K562 (cell line): ENCODE results near the gene BST1. TPM values are rescaled to one million over a fixed set of nuclear protein-coding genes. Genes with fewer than 3 reads are reported as not detected.

Experiments
- ATAC-seq: fragments of 200-7000 bp; cut with Tn5 transposase; 3 replicates; pipeline ENCODE4 v1.9.1; 2020; ENCODE audit warnings: moderate library complexity
- BruUV-seq: library from RNA; stranded (reverse); fragments of 400-500 nt; replicated peaks from 2 replicates; lab custom pipeline; 2021; lab: Mats Ljungman, UMichigan
- CTCF ChIA-PET: fragments of 300-600 bp; formaldehyde crosslinking; extraction: SDS; loops from one replicate; lab custom pipeline; 2021; ENCODE audit warnings: low intra/inter-chr PET ratio; lab: Yijun Ruan, JAX
- POLR2A ChIA-PET: fragments of 300-600, 350-650 bp; sonication (Branson Sonifier 250); formaldehyde crosslinking; extraction: SDS; loops from one replicate; lab custom pipeline; 2021; ENCODE audit warnings: antibody characterized with exemption, inconsistent platforms; lab: Yijun Ruan, JAX
- DNase-seq, 4 experiments: peaks; one replicate each; pipeline versions ENCODE4 v3.0.0 to v3.0.0-alpha.2; 2011 to 2018; ENCODE audit warnings: low spot score in 3 of 4, mixed read lengths in 3 of 4; ENCODE audit errors: extremely low read depth in 1 of 4
- FAIRE-seq: peaks from 2 replicates; lab custom pipeline; 2011; peaks lifted over from hg19 to GRCh38; lab: Jason Lieb, UNC
- H2AFZ ChIP-seq: 2 replicates; pipeline ENCODE4 v1.6.0; 2011; ENCODE audit warnings: low read depth, low read length, control low read depth, inconsistent platforms
- H3K27ac ChIP-seq: fragments of 200-600 bp; 3 replicates; pipeline ENCODE4 v1.8.0; 2011; ENCODE audit warnings: low read depth, mild to moderate bottlenecking, control low read depth, inconsistent platforms, low read length, moderate library complexity, mixed read lengths; ENCODE audit errors: extremely low read depth
- H3K27me3 ChIP-seq, 2 experiments: fragments of 300-600 bp in 1 of 2; 2 replicates in 1 of 2; 3 replicates in 1 of 2; pipeline versions ENCODE4 v1.6.0 to v1.8.0; 2011; ENCODE audit warnings: inconsistent platforms in 2 of 2, low read length in 2 of 2, mild to moderate bottlenecking in 1 of 2, mixed read lengths in 1 of 2, moderate library complexity in 1 of 2; ENCODE audit not compliant: control insufficient read depth in 2 of 2, insufficient read depth in 2 of 2
- H3K36me3 ChIP-seq: fragments of 300-600 bp; 3 replicates; pipeline ENCODE4 v1.8.0; 2011; ENCODE audit warnings: mild to moderate bottlenecking, low read length, inconsistent platforms; ENCODE audit not compliant: control insufficient read depth, insufficient read depth
- H3K4me1 ChIP-seq, 2 experiments: fragments of 200-600 bp in 1 of 2; replicated peaks in 1 of 2; 2 replicates in 1 of 2; 3 replicates in 1 of 2; pipeline versions ENCODE4 v1.5.1 to v1.8.0; 2011; ENCODE audit warnings: inconsistent platforms in 2 of 2, low read length in 2 of 2, mild to moderate bottlenecking in 1 of 2, mixed read lengths in 1 of 2, moderate library complexity in 1 of 2; ENCODE audit not compliant: control insufficient read depth in 2 of 2, insufficient read depth in 2 of 2
- H3K4me2 ChIP-seq: 2 replicates; pipeline ENCODE4 v1.6.1; 2011; ENCODE audit warnings: low read length, control low read depth, inconsistent platforms, mixed read lengths; ENCODE audit not compliant: insufficient read depth
- H3K4me3 ChIP-seq: fragments of 200-600 bp; sonication (generic), shearing (Covaris generic); 2 replicates; pipeline ENCODE4 v1.5.1; 2016; ENCODE audit warnings: control low read depth, inconsistent platforms
- H3K79me2 ChIP-seq: fragments of 200-600 bp; 3 replicates; pipeline ENCODE4 v1.8.0; 2011; ENCODE audit warnings: low read length, inconsistent platforms; ENCODE audit not compliant: control insufficient read depth, insufficient read depth
- H3K9ac ChIP-seq, 2 experiments: 2 replicates each; pipeline versions ENCODE4 v1.6.0 to v1.6.1; 2011; ENCODE audit warnings: low read depth in 2 of 2, low read length in 2 of 2, control low read depth in 1 of 2, inconsistent platforms in 1 of 2, mild to moderate bottlenecking in 1 of 2, mixed read lengths in 1 of 2; ENCODE audit not compliant: insufficient read depth in 1 of 2
- H3K9me1 ChIP-seq: one replicate; pipeline ENCODE4 v1.6.0; 2011; ENCODE audit warnings: inconsistent platforms, mild to moderate bottlenecking, low read length, moderate library complexity; ENCODE audit not compliant: control insufficient read depth, insufficient read depth
- H3K9me3 ChIP-seq: replicated peaks from 2 replicates; pipeline ENCODE4 v1.5.1; 2011; ENCODE audit warnings: low read depth, low read length, inconsistent platforms; ENCODE audit not compliant: control insufficient read depth, insufficient read depth
- H4K20me1 ChIP-seq: replicated peaks from 2 replicates; pipeline ENCODE4 v1.6.1; 2011; ENCODE audit warnings: low read length, inconsistent platforms, mixed read lengths; ENCODE audit not compliant: control insufficient read depth, insufficient read depth
- ATF4 ChIP-seq: fragments of 450-650 bp; formaldehyde crosslinking; IDR thresholded peaks from 2 replicates; pipeline ENCODE4 v1.4.0; 2022; ENCODE audit warnings: mild to moderate bottlenecking, moderate library complexity
- KDM5B ChIP-seq: fragments of 200-600 bp; sonication (generic); IDR thresholded peaks from 2 replicates; pipeline ENCODE4 v1.6.1; 2012; ENCODE audit warnings: low read depth, mild to moderate bottlenecking, moderate library complexity, low read length, control low read depth, inconsistent platforms; ENCODE audit not compliant: insufficient replicate concordance
- KHSRP ChIP-seq: fragments of 450-650 bp; IDR thresholded peaks from 2 replicates; pipeline ENCODE4 v1.6.1; 2017
- MBD2 ChIP-seq: sonication (generic); IDR thresholded peaks from 2 replicates; pipeline ENCODE4 v1.6.1; 2016; ENCODE audit warnings: low read depth, borderline replicate concordance
- NR2C1 ChIP-seq, 2 experiments: fragments of 450-650 bp; IDR thresholded peaks; 2 replicates each; pipeline ENCODE4 v1.6.1; 2017; ENCODE audit warnings: mild to moderate bottlenecking in 2 of 2, antibody characterized with exemption in 1 of 2, inconsistent platforms in 1 of 2, missing compliant biosample characterization in 1 of 2, missing genetic modification characterization in 1 of 2
- ZBTB9 ChIP-seq: fragments of 450-650 bp; formaldehyde crosslinking; IDR thresholded peaks from 2 replicates; pipeline ENCODE4 v1.4.0; 2020; ENCODE audit warnings: mild to moderate bottlenecking, moderate library complexity
- ZEB2 ChIP-seq: fragments of 450-650 bp; IDR thresholded peaks from 2 replicates; pipeline ENCODE4 v1.6.1; 2016
- WGBS: fragments of 100-300 bp; shearing (Covaris generic); methylation state at CpG from one replicate; pipeline ENCODE4 v1.1.6; 2016; ENCODE audit warnings: low coverage, mixed read lengths; ENCODE audit not compliant: insufficient coverage; ENCODE audit errors: missing lambda C conversion rate; 5-methylcytosine and 5-hydroxymethylcytosine counted together
- in situ Hi-C: fragments of 300-500 bp; cut with MboI; formaldehyde crosslinking; loops from 4 replicates; pipeline ENCODE4 v1.15.0; 2018; ENCODE audit warnings: inconsistent platforms, mixed read lengths
- intact Hi-C: fragments of 100-400 bp; cut with micrococcal nuclease; formaldehyde crosslinking; loops from 2 replicates; pipeline ENCODE4 v1.14.2; 2022
- polyA plus RNA-seq, 8 experiments: library from polyadenylated mRNA; depleted of rRNA in 4 of 8; stranded (reverse) in 5 of 8; unstranded in 3 of 8; fragments of >200 nt; fragmentation: Nextera tagmentation in 2 of 8; fragmentation: Illumina TruSeq in 1 of 8; extraction: Ambion mirVana in 2 of 8; extraction: Trizol in 1 of 8; gene quantifications; 2 replicates each; pipeline versions ENCODE4 v1.2.1 to v1.2.3, GENCODE V29; 2011 to 2014; ENCODE audit warnings: inconsistent platforms in 1 of 8, missing spikeins in 1 of 8
- total RNA-seq, 7 experiments: library from RNA; depleted of rRNA in 6 of 7; stranded (reverse); fragments of >200 nt in 6 of 7; fragmentation: Illumina TruSeq in 2 of 7; extraction: Trizol in 2 of 7; gene quantifications; 2 replicates each; pipeline versions ENCODE4 v1.2.1 to v1.2.3, GENCODE V29; 2011 to 2021; ENCODE audit warnings: low replicate concordance in 1 of 7
- TF ChIP-seq, protein P1 (sequence below), 2 experiments: fragments of 450-650 bp; IDR thresholded peaks; 2 replicates each; pipeline ENCODE4 v1.6.1; 2016; ENCODE audit warnings: mild to moderate bottlenecking in 2 of 2, borderline replicate concordance in 1 of 2, low read depth in 1 of 2, moderate library complexity in 1 of 2

BST1 gene
- total and polyA plus RNA-seq, 9 of the 15 experiments (the other 6 are each of a cell fraction or from before 2014, with no cell fraction given) = 0.04 to 0.38 (median 0.07) TPM; not detected in 6

- Histone ChIP-seq H3K4me2 (no peak overlapping the region), H3K9me3 (no peaks in the 10 kb centered on the region; the same call in 1 of the 2 replicates), H2AFZ (no peak overlapping the region), H3K9me1 (no peaks in the 10 kb centered on the region), H3K79me2 (no peaks in the 10 kb centered on the region), H3K4me3 (no peak overlapping the region), H3K36me3 (peaks cover 6% of the 10 kb centered on the region; the same call in 1 of the 3 replicates), H3K4me1 (no peaks in the 10 kb centered on the region), H3K9ac (no peak overlapping the region), H3K27ac (no peak overlapping the region), H4K20me1 (no peaks in the 10 kb centered on the region), H3K27me3 (peaks cover 8 to 12% of the 10 kb centered on the region in 2 experiments; a peak in 4 of 5 replicates)
- FAIRE-seq (no peak), ATAC-seq (no peak), DNase-seq (no peak)
- CTCF ChIA-PET = no interaction called here
- in situ Hi-C loops (no loop called here), intact Hi-C loops (no loop called here)
- POLR2A ChIA-PET = no interaction called here
- BruUV-seq = no TSS peak
- WGBS = 23% methylated on average over 2 of the region's 2 CpGs
- no peak for TF ChIP-seq MBD2
- no peak for TF ChIP-seq ZEB2
- no peak for TF ChIP-seq NR2C1 (IDR thresholded peaks at IDR 0.05)
- no peak for TF ChIP-seq NR2C1 (tag; IDR thresholded peaks at IDR 0.05)
- no peak for TF ChIP-seq KDM5B
- TF ChIP-seq, protein P1, sequence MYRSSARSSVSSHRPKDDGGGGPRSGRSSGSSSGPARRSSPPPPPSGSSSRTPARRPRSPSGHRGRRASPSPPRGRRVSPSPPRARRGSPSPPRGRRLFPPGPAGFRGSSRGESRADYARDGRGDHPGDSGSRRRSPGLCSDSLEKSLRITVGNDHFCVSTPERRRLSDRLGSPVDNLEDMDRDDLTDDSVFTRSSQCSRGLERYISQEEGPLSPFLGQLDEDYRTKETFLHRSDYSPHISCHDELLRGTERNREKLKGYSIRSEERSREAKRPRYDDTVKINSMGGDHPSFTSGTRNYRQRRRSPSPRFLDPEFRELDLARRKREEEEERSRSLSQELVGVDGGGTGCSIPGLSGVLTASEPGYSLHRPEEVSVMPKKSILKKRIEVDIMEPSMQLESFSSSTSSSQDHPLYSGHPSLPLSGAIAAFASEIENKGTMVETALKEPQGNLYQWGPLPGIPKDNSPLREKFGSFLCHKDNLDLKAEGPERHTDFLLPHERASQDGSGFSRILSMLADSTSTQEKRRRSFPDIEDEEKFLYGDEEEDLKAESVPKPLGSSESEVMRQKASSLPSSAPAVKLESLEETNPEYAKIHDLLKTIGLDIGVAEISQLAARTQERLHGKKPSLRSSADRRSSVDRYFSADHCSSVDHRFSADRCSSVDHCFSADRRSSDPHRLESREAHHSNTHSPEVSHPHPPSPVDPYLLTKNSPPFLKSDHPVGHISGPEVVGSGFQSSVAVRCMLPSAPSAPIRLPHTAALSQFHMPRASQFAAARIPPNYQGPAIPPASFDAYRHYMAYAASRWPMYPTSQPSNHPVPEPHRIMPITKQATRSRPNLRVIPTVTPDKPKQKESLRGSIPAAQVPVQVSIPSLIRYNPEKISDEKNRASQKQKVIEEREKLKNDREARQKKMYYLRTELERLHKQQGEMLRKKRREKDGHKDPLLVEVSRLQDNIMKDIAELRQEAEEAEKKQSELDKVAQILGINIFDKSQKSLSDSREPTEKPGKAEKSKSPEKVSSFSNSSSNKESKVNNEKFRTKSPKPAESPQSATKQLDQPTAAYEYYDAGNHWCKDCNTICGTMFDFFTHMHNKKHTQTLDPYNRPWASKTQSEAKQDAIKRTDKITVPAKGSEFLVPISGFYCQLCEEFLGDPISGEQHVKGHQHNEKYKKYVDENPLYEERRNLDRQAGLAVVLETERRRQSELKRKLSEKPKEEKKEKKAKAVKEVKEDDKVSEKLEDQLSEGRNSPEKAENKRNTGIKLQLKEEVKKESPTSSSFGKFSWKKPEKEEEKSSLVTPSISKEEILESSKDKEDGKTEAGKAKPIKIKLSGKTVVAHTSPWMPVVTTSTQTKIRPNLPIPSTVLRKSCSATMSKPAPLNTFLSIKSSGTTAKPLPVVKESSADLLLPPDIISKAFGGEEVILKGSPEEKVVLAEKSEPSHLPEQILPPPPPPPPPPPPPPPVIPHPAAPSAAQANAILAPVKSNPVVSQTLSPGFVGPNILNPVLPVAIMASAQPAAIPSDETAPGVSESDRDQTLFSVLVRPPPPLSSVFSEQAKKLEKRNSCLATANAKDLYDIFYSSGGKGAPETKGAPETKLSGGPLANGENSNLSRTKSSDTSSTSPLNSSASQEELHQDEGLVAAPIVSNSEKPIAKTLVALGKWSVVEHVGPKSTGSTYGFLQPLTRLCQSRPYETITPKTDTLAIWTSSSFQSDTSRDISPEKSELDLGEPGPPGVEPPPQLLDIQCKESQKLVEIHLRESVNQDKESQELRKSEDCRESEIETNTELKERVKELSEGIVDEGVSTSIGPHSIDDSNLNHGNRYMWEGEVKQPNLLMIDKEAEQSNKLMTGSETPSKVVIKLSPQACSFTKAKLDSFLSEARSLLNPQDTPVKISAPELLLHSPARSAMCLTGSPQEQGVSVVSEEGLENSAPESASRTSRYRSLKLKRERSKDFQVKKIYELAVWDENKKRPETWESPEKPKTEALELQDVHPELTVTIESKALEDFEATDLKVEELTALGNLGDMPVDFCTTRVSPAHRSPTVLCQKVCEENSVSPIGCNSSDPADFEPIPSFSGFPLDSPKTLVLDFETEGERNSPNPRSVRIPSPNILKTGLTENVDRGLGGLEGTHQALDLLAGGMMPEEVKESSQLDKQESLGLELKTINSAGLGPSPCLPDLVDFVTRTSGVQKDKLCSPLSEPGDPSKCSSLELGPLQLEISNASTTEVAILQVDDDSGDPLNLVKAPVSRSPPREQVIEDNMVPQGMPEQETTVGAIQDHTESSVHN (IDR thresholded peaks at IDR 0.05; ENCODE audit: borderline replicate concordance in 1 of 2, low read depth in 1 of 2) = no peak
- TF ChIP-seq KHSRP = no peak
- TF ChIP-seq ZBTB9 = no peak
- TF ChIP-seq ATF4 (CRISPR knock-in tag) = no peak
Observed at GRCh38 chr4:15692602-15693001, 10.3 kb upstream of the BST1 start.
